Adrenal gland (tissue), 12 donors: ENCODE results near the gene HAT1. TPM values are rescaled to one million over a fixed set of nuclear protein-coding genes. Genes with fewer than 3 reads are reported as not detected.

ENCODE experiments used
- DNase-seq, 7 donors: peaks; one replicate each; pipeline ENCODE4 v3.0.0-alpha.2; 2019 to 2020
- H3K27ac ChIP-seq, 5 donors: fragments of 200-600 bp; sonication (generic) in 4 of 5; 1 replicate in 3 of 5; 2 replicates in 2 of 5; pipeline versions ENCODE4 v1.5.1 to v1.8.0; 2016 to 2020; ENCODE audit warnings: mild to moderate bottlenecking in 1 of 5
- H3K27me3 ChIP-seq: fragments of 200-600 bp; 2 replicates; pipeline ENCODE4 v1.8.0; 2021
- H3K36me3 ChIP-seq, 2 donors: fragments of 200-600 bp; replicated peaks in 1 of 2; 1 replicate in 1 of 2; 2 replicates in 1 of 2; pipeline versions ENCODE4 v1.5.1 to v1.8.0; 2018 to 2022
- H3K4me1 ChIP-seq, 2 donors: fragments of 200-600 bp; replicated peaks in 1 of 2; 1 replicate in 1 of 2; 2 replicates in 1 of 2; pipeline versions ENCODE4 v1.5.1 to v1.8.0; 2018 to 2021
- H3K4me3 ChIP-seq, 4 donors: fragments of 200-600 bp; sonication (generic) in 3 of 4; one replicate each; pipeline ENCODE4 v1.5.1; 2016 to 2018
- H3K9me3 ChIP-seq, 3 donors: fragments of 200-600 bp; sonication (generic) in 1 of 3; replicated peaks in 1 of 3; 1 replicate in 2 of 3; 2 replicates in 1 of 3; pipeline versions ENCODE4 v1.5.1 to v1.8.0; 2016 to 2021
- POLR2A ChIP-seq, 2 donors: fragments of 450-650 bp; IDR thresholded peaks; one replicate each; pipeline ENCODE4 v1.6.1; 2017; ENCODE audit warnings: antibody characterized with exemption in 2 of 2, mild to moderate bottlenecking in 2 of 2, moderate library complexity in 1 of 2
- WGBS, 4 donors: extraction: QIAGEN DNeasy Blood & Tissue Kit in 2 of 4; methylation state at CpG; one replicate each; pipeline versions ENCODE4 v1.1.5 to v1.1.7; 2013 to 2017; 5-methylcytosine and 5-hydroxymethylcytosine counted together
- intact Hi-C, 2 donors: fragments of 100-400 bp; cut with DNase I; formaldehyde crosslinking; loops; one replicate each; pipeline versions ENCODE4 v1.14.1 to v1.15.0; 2022 to 2023
- polyA plus RNA-seq, 3 donors: library from polyadenylated mRNA; stranded (reverse); fragments of 200-250 nt in 2 of 3; fragments of 350-450 nt in 1 of 3; fragmentation: Illumina TruSeq in 1 of 3; extraction: RNeasy Lipid Tissue Mini Kit (QIAGEN cat#74804) in 1 of 3; gene quantifications; one replicate each; pipeline ENCODE4 v1.2.3, GENCODE V29; 2013 to 2014
- total RNA-seq, 9 donors: library from RNA; depleted of rRNA in 4 of 9; stranded (reverse); fragments of >200 nt in 4 of 9; fragments of 120-200 nt in 1 of 9; fragmentation: NEBNext Ultra II Directional in 1 of 9; extraction: Animal tissue kit (Norgen Biotek cat#: 25700) in 1 of 9; gene quantifications; one replicate each; pipeline versions ENCODE4 v1.1.0 to v1.2.4, GENCODE V29; 2013 to 2023
- TF ChIP-seq, protein P1 (sequence below), 6 experiments: fragments of 450-650 bp in 4 of 6; fragments of 200-600 bp in 2 of 6; sonication (generic) in 1 of 6; IDR thresholded peaks; 1 replicate in 5 of 6; 2 replicates in 1 of 6; pipeline versions ENCODE4 v1.5.1 to v1.8.0; 2016 to 2021; ENCODE audit warnings: antibody characterized with exemption in 6 of 6, mild to moderate bottlenecking in 2 of 6, moderate library complexity in 1 of 6
- donor health status: healthy with polysubstance abuse.
- donor health status: Bipolar disorder and iron deficiency.
- donor health status: DM: yes; HTN: yes; CAD: no.
- donor health status: DM: no; HTN: no; CAD: no.
- donor health status: DM: no; HTN: no; CAD: no.
- donor health status: DM: yes; HTN: yes; CAD: no.

HAT1 gene
- total and polyA plus RNA-seq, 12 donors: 9.3 to 103 (median 35.2) TPM

DNA sequence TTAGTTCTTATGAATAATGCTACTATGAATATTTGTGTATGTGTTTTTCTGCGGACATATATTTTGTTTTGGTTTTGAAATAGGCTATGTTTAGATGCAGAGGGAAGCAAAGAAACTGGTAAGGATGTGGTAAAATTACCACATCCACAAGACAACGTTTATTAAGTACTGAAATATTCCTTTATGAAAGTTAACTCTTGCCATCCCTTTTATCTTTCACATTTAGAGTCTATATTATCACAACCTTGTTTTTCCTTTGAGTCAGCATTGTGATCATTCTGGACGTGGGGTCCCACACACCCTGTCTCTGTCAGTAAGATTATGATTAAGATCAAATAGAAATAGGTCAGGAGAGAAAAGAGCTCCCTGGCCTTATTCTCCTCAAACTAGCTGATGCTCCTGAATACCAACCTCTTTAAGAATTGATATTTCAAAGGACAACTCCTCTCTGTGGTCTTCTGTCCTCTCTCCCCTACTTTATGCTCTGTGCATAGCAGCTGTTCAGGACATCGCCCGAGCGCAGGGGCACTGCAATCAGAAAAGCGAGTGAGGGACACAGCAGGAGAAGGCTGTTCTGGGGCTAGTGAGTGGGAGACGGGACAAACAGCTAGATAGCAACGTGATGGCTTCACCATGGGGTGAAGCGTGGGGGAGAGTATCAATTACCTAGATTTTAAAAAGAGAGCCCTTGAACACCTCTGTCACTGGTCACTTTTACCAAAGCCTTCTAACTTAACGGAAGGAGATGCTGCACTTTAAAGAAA is 89.7 kb downstream of the HAT1 start:
- no peak overlapping the region for H3K27ac ChIP-seq
- no peaks in the 10 kb centered on the region for H3K36me3 ChIP-seq
- no peak overlapping the region for H3K4me3 ChIP-seq
- DNase-seq: no peak
- H3K9me3 ChIP-seq: no peaks in the 10 kb centered on the region
- H3K27me3 ChIP-seq: no peaks in the 10 kb centered on the region
- TF ChIP-seq, protein P1, sequence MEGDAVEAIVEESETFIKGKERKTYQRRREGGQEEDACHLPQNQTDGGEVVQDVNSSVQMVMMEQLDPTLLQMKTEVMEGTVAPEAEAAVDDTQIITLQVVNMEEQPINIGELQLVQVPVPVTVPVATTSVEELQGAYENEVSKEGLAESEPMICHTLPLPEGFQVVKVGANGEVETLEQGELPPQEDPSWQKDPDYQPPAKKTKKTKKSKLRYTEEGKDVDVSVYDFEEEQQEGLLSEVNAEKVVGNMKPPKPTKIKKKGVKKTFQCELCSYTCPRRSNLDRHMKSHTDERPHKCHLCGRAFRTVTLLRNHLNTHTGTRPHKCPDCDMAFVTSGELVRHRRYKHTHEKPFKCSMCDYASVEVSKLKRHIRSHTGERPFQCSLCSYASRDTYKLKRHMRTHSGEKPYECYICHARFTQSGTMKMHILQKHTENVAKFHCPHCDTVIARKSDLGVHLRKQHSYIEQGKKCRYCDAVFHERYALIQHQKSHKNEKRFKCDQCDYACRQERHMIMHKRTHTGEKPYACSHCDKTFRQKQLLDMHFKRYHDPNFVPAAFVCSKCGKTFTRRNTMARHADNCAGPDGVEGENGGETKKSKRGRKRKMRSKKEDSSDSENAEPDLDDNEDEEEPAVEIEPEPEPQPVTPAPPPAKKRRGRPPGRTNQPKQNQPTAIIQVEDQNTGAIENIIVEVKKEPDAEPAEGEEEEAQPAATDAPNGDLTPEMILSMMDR (IDR thresholded peaks at IDR 0.05): no peak
- no peak for TF ChIP-seq POLR2A (IDR thresholded peaks at IDR 0.05)
- WGBS, 4 donors: 77 to 85% (median 81%) methylated on average over 11 of the region's 11 CpGs
- intact Hi-C loops: no loop called here
- no peaks in the 10 kb centered on the region for H3K4me1 ChIP-seq

- no peak for DNase-seq
Measured at GRCh38 chr2:172012677-172013391, 90.6 kb downstream of the HAT1 start.

DNA sequence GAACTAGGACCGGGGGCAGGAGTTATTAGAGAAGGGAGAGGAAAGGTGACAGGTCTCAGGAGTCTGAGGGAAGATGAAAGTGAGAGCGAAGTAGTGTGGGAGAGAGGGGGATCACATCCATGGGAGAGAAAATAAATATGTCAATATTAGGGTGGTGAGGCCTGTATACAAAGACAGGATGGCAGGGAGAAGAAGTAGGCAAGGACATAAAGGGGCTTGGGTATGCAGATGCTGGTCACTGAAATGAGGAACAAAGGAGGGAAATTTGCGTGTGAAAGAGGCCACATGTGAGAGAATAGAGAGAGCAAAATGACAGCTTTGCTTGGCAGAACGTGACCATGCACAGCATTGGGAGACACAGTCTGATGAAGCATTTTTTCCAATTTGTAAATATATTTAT is 91.1 kb downstream of the HAT1 start:
- H3K27ac ChIP-seq: no peak overlapping the region
- no peaks in the 10 kb centered on the region for H3K9me3 ChIP-seq
- intact Hi-C loops: no loop called here
- no peaks in the 10 kb centered on the region for H3K4me1 ChIP-seq
- TF ChIP-seq, protein P1 (IDR thresholded peaks at IDR 0.05): no peak
- no peak for TF ChIP-seq POLR2A (IDR thresholded peaks at IDR 0.05)
- DNase-seq: no peak
- no peaks in the 10 kb centered on the region for H3K27me3 ChIP-seq
- no peaks in the 10 kb centered on the region for H3K36me3 ChIP-seq
- WGBS, 4 donors: 77 to 83% (median 82%) methylated on average over 4 of the region's 4 CpGs
- no peak overlapping the region for H3K4me3 ChIP-seq

More at GRCh38 chr2:172012677-172013391, 90.6 kb downstream of the HAT1 start:
- no peaks in the 10 kb centered on the region for H3K9me3 ChIP-seq
- no peak for TF ChIP-seq POLR2A (IDR thresholded peaks at IDR 0.05)
- TF ChIP-seq, protein P1 (IDR thresholded peaks at IDR 0.05): no peak
- intact Hi-C loops: no loop called here
- no peaks in the 10 kb centered on the region for H3K27me3 ChIP-seq
- H3K36me3 ChIP-seq: no peaks in the 10 kb centered on the region
- WGBS, 4 donors: 74 to 76% (median 75%) methylated on average over 3 to 9 of the region's 9 CpGs
- no peak overlapping the region for H3K27ac ChIP-seq
- H3K4me1 ChIP-seq: no peaks in the 10 kb centered on the region
- H3K4me3 ChIP-seq: no peak overlapping the region

DNA sequence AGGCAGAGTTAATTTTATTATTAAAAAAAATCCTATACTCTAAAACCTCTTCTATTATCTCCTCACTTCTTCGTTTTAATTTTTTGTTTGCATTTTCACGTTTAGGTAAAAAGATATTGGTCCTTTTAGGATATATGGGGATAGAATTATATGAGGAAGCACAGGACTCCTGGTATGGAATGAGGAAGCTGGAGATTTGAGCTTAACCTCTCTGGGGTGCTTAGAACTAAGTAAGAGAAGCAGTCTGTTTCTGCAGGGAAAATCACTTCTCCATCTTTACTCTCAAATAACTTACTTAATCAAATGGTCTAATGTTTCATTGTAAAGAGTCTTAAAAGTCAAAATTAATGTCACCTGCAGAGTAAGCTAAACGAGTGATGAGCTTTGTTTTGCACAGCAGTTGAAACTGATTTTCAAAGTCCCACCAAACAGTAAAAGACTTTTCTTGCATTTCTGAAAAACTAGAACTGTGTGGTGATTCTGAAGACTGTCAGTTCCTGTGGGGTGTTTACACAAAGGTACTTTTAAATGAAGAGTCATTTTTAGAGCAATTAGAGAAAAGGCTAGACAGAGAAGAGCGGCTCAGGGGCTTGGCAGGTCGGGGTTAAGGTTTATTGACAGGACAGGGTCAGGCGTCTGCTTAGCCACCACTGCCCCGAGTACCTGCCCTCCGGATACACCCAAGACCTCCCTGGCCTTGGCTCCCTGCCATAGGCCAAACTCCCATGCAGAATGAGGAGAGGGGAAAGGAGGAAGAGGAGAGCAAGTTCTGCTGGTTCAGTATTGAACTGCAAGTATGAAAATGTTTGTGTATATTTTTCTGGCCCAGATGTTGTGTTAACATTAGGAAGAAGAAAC is 99.0 kb downstream of the HAT1 start:
- intact Hi-C loops: no loop called here
- Histone ChIP-seq H3K4me3 (no peak overlapping the region), H3K27ac (no peak overlapping the region), H3K27me3 (no peaks in the 10 kb centered on the region), H3K4me1 (peaks cover 0 to 9% of the 10 kb centered on the region in 2 donors), H3K9me3 (no peaks in the 10 kb centered on the region), H3K36me3 (no peaks in the 10 kb centered on the region)
- no peak for DNase-seq
- TF ChIP-seq, protein P1 (IDR thresholded peaks at IDR 0.05): no peak
- no peak for TF ChIP-seq POLR2A (IDR thresholded peaks at IDR 0.05)
- 51 to 52% (median 52%) methylated on average over 8 of the region's 8 CpGs for WGBS, 4 donors
